ENCODE results near the gene PRKG1. TPM values are rescaled to one million over a fixed set of nuclear protein-coding genes. Genes with fewer than 3 reads are reported as not detected.

The PRKG1 gene
- total and polyA plus RNA-seq, 2 of the 4 experiments (the other 2 are of a cell fraction), result 3.5 to 18.3 TPM

- Histone ChIP-seq H2BK120ac (ENCODE audit: low read depth, low read length) (no peak overlapping the region), H3K23ac (ENCODE audit: low read depth, low read length) (no peak overlapping the region), H4K5ac (ENCODE audit: low read depth, low read length) (no peak overlapping the region), H3K14ac (replicated peaks; ENCODE audit: low read depth, low read length) (no peak overlapping the region), H4K20me1 (ENCODE audit: insufficient read depth, low read length) (no peaks in the 10 kb centered on the region), H3K27ac (ENCODE audit: insufficient read depth, low read length) (no peak overlapping the region), H2BK5ac (ENCODE audit: low read depth, low read length, poor library complexity, severe bottlenecking) (no peak overlapping the region), H2BK20ac (ENCODE audit: low read depth, low read length) (no peak overlapping the region), H3K9me3 (ENCODE audit: control insufficient read depth, insufficient read depth, low read length) (no peaks in the 10 kb centered on the region), H2AK5ac (ENCODE audit: low read depth, low read length) (no peak overlapping the region), H4K91ac (ENCODE audit: insufficient read depth, low read depth, low read length) (no peak overlapping the region), H4K8ac (ENCODE audit: low read depth in 2 of 2, low read length in 2 of 2) (no peak overlapping the region), H3K27me3 (ENCODE audit: control insufficient read depth, insufficient read depth, low read length) (no peaks in the 10 kb centered on the region), H3K9ac (ENCODE audit: low read depth, low read length) (no peak overlapping the region), H3K4ac (ENCODE audit: low read depth, low read length) (no peak overlapping the region), H2AFZ (replicated peaks; ENCODE audit: low read length, poor library complexity) (no peak overlapping the region), H2AK9ac (replicated peaks; ENCODE audit: low read depth, low read length, poor library complexity) (no peak overlapping the region), H3K79me1 (ENCODE audit: low read depth in 1 of 2, low read length in 2 of 2) (0 out of 4 replicates have a peak, but pooled peaks cover 0 to 6% of the 10 kb centered on the region in 2 experiments), H3K36me3 (ENCODE audit: control insufficient read depth, insufficient read depth, low read length) (no peaks in the 10 kb centered on the region), H3K56ac (ENCODE audit: extremely low read depth, insufficient read depth, low read length) (no peak overlapping the region), H3K18ac (ENCODE audit: low read depth, low read length) (no peak overlapping the region), H3K4me3 (ENCODE audit: insufficient read depth, low read depth, low read length) (no peak overlapping the region), H3K4me2 (ENCODE audit: low read depth, low read length) (no peak overlapping the region), H2BK15ac (ENCODE audit: low read depth, low read length) (no peak overlapping the region; the same call in 2 of the 3 replicates), H3K9me1 (ENCODE audit: insufficient read depth, low read length) (no peaks in the 10 kb centered on the region), H3K4me1 (ENCODE audit: control insufficient read depth, insufficient read depth, low read length) (no peaks in the 10 kb centered on the region)
- TF ChIP-seq NFE2L2 (IDR thresholded peaks at IDR 0.05; ENCODE audit: low read depth, low read length) (no peak), MAZ (IDR thresholded peaks at IDR 0.05; ENCODE audit: borderline replicate concordance, low read depth, low read length) (no peak), FOS (IDR thresholded peaks at IDR 0.05; ENCODE audit: low read depth, low read length) (no peak), BHLHE40 (IDR thresholded peaks at IDR 0.05; ENCODE audit: low read depth, low read length) (no peak), RAD21 (IDR thresholded peaks at IDR 0.05; ENCODE audit: low read length) (no peak), SMC3 (IDR thresholded peaks at IDR 0.05; ENCODE audit: low read depth, low read length) (no peak), ELK1 (IDR thresholded peaks at IDR 0.05; ENCODE audit: borderline replicate concordance, low read depth, low read length) (no peak), POLR2A (IDR thresholded peaks at IDR 0.05; ENCODE audit: low read depth, low read length) (no peak)
- TF ChIP-seq, protein P1, sequence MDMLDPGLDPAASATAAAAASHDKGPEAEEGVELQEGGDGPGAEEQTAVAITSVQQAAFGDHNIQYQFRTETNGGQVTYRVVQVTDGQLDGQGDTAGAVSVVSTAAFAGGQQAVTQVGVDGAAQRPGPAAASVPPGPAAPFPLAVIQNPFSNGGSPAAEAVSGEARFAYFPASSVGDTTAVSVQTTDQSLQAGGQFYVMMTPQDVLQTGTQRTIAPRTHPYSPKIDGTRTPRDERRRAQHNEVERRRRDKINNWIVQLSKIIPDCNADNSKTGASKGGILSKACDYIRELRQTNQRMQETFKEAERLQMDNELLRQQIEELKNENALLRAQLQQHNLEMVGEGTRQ (IDR thresholded peaks at IDR 0.05; ENCODE audit: low read depth, low read length), result no peak
- ChIA-PET POLR2A (ENCODE audit: unreplicated experiment) (no interaction called here), CTCF (no interaction called here)
- intact Hi-C loops (cut with micrococcal nuclease), result no loop called here
- in situ Hi-C loops (cut with MboI; ENCODE audit: low sequenced_read_pairs), result no loop called here
- no peak for DNase-seq
- no peak for ATAC-seq (ENCODE audit: low read depth)
- BruUV-seq (replicated peaks), result no TSS peak
- dilution Hi-C loops (cut with HindIII; ENCODE audit: low sequenced_read_pairs, unreplicated experiment), result no loop called here
- no CpG with 5 or more reads among the region's 1 CpG for WGBS, 2 experiments (ENCODE audit: extremely low coverage in 2 of 2, insufficient read length in 1 of 2)
Measured at GRCh38 chr10:51711519-51711891, 637.2 kb downstream of the PRKG1 start.
